ENCODE measurements around the gene KLHL28. TPM values are rescaled to one million over a fixed set of nuclear protein-coding genes. Genes with fewer than 3 reads are reported as not detected.
A peak's percentile ranks its signal among the peaks of the same experiment; 100 is the strongest.

Gene KLHL28
- total RNA-seq, 1 donor from 2014 or later, result 14.5 TPM

- no peak for TF ChIP-seq CTCF (conservative IDR thresholded peaks at IDR 0.05)
- Mint-ChIP-seq H3K36me3 (peaks cover 5% of the 10 kb centered on the region), H3K27ac (peak overlapping the region; percentile 65), H3K4me1 (ENCODE audit: unreplicated experiment) (no peaks in the 10 kb centered on the region), H3K9me3 (peaks cover 5% of the 10 kb centered on the region), H3K4me3 (peak overlapping the region; percentile 87), H3K27me3 (no peaks in the 10 kb centered on the region)
- DNase-seq (ENCODE audit: extremely low spot score, unreplicated experiment), result no peak
Observed at GRCh38 chr14:44898551-44898950, 63.2 kb downstream of the KLHL28 start.

GRCh38 chr14:44897845-44898151 lies 63.9 kb downstream of the KLHL28 start:
- H3K27ac Mint-ChIP-seq, result peak overlapping the region; percentile 65
- no peak for TF ChIP-seq CTCF (conservative IDR thresholded peaks at IDR 0.05)
- no peaks in the 10 kb centered on the region for H3K27me3 Mint-ChIP-seq
- peak overlapping the region; percentile 87 for H3K4me3 Mint-ChIP-seq
- no peaks in the 10 kb centered on the region for H3K4me1 Mint-ChIP-seq (ENCODE audit: unreplicated experiment)
- H3K9me3 Mint-ChIP-seq, result peaks cover 5% of the 10 kb centered on the region
- DNase-seq (ENCODE audit: extremely low spot score, unreplicated experiment), result no peak
- peaks cover 5% of the 10 kb centered on the region for H3K36me3 Mint-ChIP-seq

GRCh38 chr14:44897041-44897844 lies 64.5 kb downstream of the KLHL28 start:
- Mint-ChIP-seq H3K36me3 (peaks cover 5% of the 10 kb centered on the region), H3K4me3 (peak overlapping the region; percentile 92), H3K4me1 (ENCODE audit: unreplicated experiment) (no peaks in the 10 kb centered on the region), H3K9me3 (peaks cover 6% of the 10 kb centered on the region), H3K27ac (peak overlapping the region; percentile 93), H3K27me3 (no peaks in the 10 kb centered on the region)
- peak; percentile 88 for DNase-seq (ENCODE audit: extremely low spot score, unreplicated experiment)
- TF ChIP-seq CTCF (conservative IDR thresholded peaks at IDR 0.05), result no peak

- Mint-ChIP-seq H3K4me3 (peak overlapping the region; percentile 92), H3K27ac (peak overlapping the region; percentile 93), H3K9me3 (peaks cover 9% of the 10 kb centered on the region), H3K27me3 (no peaks in the 10 kb centered on the region), H3K4me1 (ENCODE audit: unreplicated experiment) (no peaks in the 10 kb centered on the region), H3K36me3 (peaks cover 5% of the 10 kb centered on the region)
- no peak for DNase-seq (ENCODE audit: extremely low spot score, unreplicated experiment)
- no peak for TF ChIP-seq CTCF (conservative IDR thresholded peaks at IDR 0.05)
Observed at GRCh38 chr14:44896275-44897040, 65.3 kb downstream of the KLHL28 start.

- Mint-ChIP-seq H3K9me3 (peaks cover 9% of the 10 kb centered on the region), H3K4me3 (peak overlapping the region; percentile 28), H3K27me3 (no peaks in the 10 kb centered on the region), H3K36me3 (peaks cover 5% of the 10 kb centered on the region), H3K4me1 (ENCODE audit: unreplicated experiment) (no peaks in the 10 kb centered on the region), H3K27ac (no peak overlapping the region)
- DNase-seq (ENCODE audit: extremely low spot score, unreplicated experiment), result no peak
- TF ChIP-seq CTCF (conservative IDR thresholded peaks at IDR 0.05), result no peak
Observed at GRCh38 chr14:44895716-44896115, 66.0 kb downstream of the KLHL28 start.
